T-helper 2 cell treated with Interferon-gamma antibody and Interleukin-4, amounts not matched to agents 100 ng/mL and 5 ng/mL, for 36 hours (primary cell): Measurements from ENCODE around the gene KMT2E. TPM values are rescaled to one million over a fixed set of nuclear protein-coding genes. Genes with fewer than 3 reads are reported as not detected.
"Not testable (repeated sequence)": the region's sequence is repeated elsewhere in the genome, so short reads cannot be mapped to it uniquely, and the experiment has no call there.

Source experiments
- intact Hi-C: fragments of 100-400 bp; cut with micrococcal nuclease; formaldehyde crosslinking; loops from one replicate; pipeline ENCODE4 v1.15.1; 2023
- total RNA-seq: library from RNA; stranded (reverse); gene quantifications from 2 replicates; pipeline ENCODE4 v1.2.3, GENCODE V29; 2022

KMT2E gene, protein sequence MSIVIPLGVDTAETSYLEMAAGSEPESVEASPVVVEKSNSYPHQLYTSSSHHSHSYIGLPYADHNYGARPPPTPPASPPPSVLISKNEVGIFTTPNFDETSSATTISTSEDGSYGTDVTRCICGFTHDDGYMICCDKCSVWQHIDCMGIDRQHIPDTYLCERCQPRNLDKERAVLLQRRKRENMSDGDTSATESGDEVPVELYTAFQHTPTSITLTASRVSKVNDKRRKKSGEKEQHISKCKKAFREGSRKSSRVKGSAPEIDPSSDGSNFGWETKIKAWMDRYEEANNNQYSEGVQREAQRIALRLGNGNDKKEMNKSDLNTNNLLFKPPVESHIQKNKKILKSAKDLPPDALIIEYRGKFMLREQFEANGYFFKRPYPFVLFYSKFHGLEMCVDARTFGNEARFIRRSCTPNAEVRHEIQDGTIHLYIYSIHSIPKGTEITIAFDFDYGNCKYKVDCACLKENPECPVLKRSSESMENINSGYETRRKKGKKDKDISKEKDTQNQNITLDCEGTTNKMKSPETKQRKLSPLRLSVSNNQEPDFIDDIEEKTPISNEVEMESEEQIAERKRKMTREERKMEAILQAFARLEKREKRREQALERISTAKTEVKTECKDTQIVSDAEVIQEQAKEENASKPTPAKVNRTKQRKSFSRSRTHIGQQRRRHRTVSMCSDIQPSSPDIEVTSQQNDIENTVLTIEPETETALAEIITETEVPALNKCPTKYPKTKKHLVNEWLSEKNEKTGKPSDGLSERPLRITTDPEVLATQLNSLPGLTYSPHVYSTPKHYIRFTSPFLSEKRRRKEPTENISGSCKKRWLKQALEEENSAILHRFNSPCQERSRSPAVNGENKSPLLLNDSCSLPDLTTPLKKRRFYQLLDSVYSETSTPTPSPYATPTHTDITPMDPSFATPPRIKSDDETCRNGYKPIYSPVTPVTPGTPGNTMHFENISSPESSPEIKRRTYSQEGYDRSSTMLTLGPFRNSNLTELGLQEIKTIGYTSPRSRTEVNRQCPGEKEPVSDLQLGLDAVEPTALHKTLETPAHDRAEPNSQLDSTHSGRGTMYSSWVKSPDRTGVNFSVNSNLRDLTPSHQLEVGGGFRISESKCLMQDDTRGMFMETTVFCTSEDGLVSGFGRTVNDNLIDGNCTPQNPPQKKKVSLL (N-terminal part only)
- total RNA-seq, result 93.4 and 97.4 TPM in 2 replicates

DNA sequence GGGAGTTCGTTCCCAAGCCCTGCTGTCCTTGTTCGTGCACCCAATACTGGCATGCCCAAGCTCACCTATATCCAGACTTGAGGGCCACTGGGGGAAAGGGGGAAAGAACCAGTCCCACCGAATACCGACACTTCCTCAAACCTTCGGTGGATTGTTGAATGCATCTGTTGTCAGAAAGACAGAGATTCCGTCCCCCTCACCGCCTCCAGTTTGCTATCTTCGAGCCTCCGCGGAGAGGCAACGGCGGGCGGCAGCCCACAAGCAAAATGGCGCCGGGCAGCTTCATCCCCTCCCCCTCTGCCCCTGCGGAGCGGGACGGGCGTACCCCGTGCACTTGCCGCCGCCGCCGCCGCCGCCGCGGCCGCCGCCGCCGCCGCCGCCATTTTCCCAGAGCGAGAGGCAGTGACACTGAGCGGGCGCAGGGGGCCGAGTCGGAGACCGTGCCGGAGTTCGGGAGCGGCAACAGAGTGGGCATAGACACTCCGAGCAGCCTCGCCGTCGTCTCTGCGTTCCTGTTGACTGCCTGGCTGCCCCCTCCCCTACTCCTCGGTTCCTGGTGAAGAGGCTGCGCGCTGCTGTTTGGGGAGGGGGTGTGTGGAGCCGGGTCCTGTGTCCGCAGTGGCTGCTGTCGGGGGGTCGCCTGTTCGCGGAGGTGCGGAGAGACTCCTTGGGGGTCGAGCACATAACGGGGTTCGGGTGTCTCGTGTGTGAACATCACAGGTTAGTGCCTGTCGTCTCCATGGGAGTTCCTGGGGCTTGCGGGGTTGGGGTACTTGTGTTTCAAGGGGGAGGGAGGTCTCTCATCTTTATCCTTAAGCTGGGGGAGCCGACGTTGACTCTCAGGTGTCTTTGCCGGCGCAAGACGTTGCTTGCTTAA is at the start of gene KMT2E:
TSS of gene KMT2E (plus strand) at position 390 of the 877 bp plus-strand sequence. CDS start 26,748 bp downstream, outside the sequence.
- intact Hi-C loops, result loop anchor here (1.0 to 10.0 kb wide), 10 partner anchors 27 to 1667 kb away; partner anchors contain the start of genes NAMPT, PSMC2, RINT1 and SYPL1

DNA sequence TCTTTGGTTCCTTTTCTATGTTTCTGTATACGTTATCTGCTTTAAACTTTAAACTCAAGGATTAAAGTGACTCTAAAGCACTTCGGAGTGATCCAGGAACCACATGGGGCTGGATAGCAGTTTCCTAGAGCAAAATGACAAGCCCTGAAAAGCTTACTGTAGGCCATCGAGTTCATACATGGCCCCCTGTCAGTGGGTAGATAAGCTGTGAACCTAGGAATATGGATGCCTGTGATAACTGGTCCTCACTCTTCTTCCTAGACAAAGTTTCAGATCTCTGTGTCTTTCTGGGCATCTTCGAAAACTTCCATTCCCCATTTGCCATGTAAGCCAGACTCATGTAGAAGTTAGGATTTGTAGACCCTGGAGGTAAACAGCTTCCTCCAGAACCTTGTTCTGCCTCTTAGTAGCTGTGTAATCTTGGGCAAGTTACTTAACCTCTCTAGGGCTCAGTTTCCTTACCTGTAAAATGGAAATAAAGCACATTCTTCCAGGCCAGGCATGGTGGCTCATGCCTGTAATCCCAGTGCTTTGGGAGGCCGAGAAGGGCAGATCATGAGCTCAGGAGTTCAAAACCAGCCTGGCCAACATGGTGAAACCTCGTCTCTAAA is 49.3 kb upstream of the KMT2E start:
- intact Hi-C loops, result no loop called here

DNA sequence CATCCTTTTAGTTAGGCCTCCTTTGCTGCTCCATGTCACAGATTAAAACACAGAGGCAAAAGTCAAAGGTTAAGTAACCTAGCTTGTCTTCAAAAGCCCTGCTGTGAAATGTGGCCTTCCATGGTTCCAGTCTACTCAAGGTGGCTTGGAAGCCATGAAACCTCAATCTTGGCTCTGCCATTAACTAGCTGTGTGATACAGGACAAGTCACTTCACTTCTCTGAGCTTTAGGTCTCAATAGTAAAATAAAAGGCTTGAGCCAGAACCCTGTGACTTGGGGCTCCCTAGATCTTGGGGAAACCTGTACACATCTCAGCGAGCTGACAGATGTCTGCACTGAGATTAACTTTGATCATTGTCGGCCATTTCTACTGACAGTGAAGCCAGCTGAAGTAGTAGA is 48.0 kb upstream of the KMT2E start:
- intact Hi-C loops, result no loop called here

DNA sequence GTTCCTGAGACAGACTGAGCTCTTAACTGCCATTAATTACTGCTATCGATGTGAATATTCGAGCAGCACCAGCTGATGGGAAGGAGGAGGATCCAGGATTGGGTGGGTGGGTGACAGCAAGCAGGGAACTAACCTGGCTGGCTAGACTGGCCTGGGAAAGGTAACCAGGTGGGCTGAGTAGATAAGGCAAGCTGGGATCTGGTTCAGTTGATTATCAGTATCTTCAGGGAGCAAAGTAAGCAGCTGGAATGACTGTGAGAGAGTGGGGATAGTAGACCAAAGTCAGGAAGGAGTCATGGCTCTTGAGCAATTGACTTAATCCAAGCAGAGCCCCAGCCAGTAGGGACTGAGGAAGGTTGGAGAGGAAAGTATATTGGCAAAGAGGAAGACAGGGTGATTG is 46.9 kb upstream of the KMT2E start:
- intact Hi-C loops, result no loop called here

DNA sequence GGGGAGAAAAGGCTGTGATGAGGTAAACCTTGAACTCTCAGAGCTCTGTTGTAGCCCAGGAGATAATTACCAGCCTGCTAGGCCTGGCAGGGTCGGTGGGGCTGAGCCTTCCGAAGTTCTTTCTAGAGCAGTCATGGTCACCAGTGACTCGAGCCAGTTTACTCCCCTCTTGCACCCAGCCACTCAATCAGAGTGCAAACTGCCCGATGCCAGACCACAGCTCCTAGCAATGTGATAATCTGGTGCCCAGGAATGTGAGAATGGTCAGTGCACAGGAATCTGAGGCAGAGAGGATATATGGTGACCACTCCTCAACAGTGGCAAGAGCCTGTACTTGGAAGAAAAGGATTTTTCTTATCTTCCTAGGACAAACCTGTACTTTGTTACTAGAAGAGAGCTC is 46.4 kb upstream of the KMT2E start:
- intact Hi-C loops, result no loop called here

DNA sequence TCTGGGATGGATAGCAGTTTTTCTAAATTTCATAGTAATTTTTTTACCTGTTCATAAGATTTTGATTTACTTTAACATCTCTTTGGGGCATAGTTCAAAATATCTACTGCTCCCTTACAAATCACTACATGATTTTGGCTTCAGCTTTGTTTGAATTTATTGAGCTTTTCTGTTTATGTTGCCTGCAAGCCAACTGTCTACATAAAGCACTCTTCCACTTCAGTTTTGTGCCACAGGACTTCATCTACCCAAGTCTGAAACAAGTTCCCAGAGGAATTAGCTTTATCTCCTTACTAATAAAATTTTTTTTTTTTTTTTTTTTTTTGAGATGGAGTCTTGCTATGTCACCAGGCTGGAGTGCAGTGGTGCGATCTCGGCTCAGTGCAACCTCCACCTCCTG is 45.4 kb upstream of the KMT2E start:
- intact Hi-C loops, result no loop called here

DNA sequence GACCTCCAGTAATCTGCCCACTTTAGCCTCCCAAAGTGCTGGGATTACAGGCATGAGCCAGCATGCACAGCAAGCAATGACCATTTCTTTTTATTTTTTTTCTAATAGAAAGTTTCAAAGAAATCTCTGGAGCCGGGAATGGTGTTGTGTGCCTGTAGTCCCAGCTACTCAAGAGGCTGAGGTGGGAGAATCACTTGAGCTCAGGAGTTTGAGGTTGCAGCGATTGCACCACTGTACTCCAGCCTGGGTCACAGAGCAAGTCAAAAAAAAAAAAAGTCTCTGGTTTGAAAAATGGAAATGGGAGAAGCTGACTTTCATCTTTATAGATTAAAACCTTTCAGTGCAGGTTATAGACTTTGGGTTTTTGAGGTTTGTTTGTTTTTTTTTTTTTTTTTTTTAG is 44.8 kb upstream of the KMT2E start:
- intact Hi-C loops, result no loop called here

DNA sequence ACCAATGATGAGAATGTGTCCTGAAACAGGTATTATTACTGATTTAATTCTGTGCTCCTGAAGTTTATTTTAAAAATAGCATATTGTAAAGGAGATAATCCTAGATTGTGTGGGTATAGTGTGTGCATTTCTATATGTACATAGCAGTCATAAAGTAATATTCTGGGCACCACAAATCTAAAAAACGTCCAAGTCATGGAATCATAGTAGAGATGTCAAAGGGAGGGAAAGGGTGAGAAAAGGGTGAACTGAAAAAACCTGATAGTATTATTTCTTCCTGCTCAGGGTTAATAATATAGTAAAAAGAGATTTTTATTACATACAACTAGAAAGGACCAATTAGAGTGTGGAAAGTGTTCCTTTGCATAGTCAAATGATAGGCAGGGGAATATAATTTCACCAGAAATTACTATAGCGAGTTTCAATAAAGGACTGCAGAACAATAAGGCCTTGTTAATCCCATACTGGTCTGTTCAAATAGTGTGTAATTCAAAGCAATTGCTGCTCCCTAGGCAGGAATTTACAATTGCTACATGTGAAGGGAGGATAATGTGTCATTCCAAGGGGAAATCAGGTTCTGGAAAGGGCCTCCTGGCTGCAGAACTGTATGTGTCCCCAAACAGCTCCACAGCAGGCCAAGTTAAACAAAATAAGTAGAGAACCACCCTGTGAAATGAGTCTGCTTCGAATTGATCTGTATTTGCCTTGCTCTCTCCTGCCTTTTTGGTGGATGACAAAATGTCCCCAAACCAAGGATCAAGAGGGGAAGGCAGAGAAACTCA is 42.5 kb upstream of the KMT2E start:
- intact Hi-C loops, result no loop called here

DNA sequence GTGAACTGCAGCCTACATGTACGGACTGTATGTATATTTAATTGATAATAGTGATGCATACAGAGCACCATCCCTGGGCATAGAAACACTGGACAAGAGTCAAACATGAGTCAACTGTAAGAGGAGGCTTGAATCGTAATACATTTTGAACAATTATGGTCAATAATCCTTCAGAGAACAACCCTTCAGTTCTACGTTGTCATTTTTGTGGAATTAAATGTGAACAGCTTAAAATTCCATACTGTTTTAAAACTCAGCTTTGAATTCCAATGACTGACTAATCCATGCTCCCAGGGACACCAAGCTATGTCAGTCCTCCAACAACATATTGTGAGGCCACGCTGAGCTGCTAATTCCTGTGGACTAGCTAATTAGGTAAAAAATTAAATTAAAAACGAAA is 41.5 kb upstream of the KMT2E start:
- intact Hi-C loops, result no loop called here

DNA sequence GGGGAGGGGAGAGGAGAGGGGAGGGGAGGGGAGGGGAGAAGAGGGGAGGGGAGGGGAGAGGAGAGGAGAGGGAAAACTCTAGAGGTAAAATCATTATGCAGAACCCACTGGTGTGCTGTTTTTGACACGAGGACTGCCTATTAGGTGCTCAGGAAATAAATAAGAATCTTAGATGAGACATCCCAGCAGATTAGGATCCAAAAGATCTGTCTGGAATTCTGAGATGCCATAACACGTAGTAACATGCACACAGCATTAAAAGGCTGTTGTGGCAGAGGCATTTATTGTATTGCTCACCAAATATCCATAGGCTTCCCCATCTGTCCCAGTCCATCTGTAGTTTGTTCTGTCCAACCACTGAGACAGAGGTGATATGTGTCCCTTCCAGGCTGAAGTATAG is 40.8 kb upstream of the KMT2E start:
- intact Hi-C loops, result no loop called here

DNA sequence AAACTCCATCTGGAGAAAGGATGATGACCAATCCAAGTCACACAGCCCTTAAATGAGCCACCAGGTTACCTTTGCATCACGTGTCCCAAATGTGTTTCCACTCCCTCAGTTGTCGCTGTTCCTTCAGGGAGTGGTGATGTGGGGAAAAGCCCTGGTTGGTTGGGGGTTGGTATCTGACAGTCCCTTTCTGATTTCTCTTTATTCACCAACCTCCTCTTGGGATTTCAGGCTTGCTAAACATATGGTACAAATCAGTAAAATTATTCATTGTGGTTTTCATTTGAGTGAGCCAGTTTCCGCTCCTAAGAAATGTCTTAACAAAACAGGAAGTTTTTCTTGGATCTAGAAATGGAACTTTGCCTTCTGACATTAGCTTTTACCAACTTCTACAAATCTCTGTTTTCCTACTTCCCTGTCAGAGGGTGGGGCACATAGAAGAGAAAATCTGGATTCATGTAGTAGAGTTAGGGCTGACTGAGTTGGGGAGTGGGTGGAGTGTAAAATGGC is 40.0 kb upstream of the KMT2E start:
- intact Hi-C loops, result no loop called here

DNA sequence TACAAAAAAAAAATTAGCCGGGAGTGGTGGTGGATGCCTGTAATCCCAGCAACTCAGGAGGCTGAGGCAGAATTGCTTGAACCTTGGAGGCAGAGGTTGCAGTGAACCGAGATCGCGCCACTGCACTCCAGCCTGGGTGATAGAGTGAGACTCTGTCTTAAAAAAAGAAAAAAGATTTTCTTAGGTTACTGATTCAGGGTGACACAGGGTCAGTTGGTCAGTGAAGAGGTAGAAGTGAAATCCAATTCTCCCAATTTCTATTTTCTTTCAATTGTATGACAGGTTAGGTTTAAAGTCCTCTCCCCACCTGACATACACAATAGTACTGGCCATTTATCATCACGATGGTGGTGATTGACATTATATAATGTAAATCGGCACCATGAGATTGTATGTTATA is 38.5 kb upstream of the KMT2E start:
- intact Hi-C loops, result not testable (repeated sequence)

DNA sequence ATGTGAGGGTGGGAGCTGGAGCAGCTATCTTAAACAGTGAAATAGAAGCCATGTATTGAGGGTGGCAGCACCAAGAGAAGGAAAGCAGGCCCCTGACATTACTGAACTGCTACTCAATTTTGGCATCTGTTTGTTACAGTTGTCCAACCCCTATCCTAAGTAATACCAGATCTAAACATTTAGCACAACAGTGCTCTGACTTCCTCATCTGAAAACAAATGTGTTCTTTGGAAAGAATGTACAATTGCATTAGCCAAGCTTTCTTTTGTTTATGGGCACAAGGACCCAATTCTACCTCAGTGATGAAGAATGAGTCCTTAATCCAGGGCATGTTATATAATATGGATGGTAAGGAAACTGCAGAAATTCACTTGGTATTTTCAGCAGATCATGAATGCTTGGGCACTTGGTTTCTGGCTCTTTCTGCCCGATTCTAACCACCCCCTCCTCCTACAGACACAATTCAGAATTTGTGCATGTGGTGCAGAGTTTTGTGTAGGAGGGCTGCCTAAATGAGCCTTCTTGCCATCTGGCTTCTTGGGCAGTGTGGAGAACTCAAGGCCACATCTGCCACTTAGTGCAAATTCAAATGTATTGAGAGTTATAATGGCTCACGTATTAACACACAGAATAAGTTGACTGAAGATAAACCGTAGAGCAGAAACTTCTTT is 36.9 kb upstream of the KMT2E start:
- intact Hi-C loops, result no loop called here

DNA sequence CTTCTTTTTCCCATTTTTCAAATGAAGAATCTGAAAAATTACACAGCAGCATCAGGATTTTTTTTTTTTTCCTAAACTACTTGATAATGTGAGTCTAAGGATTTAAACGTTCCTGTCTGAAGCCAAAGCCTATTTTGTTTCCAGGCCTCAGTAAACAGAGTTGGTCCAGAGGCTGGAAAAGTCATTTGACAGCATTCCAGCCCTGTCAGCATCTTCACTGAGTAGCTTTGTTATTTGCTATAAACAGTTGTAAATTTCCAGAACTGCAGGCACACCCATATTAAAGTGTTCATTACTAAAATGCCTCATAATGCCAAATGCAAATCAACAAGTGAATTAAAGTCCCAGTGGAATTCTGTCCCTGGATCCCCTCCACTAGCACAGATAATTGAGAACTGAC is 35.5 kb upstream of the KMT2E start:
- intact Hi-C loops, result no loop called here

DNA sequence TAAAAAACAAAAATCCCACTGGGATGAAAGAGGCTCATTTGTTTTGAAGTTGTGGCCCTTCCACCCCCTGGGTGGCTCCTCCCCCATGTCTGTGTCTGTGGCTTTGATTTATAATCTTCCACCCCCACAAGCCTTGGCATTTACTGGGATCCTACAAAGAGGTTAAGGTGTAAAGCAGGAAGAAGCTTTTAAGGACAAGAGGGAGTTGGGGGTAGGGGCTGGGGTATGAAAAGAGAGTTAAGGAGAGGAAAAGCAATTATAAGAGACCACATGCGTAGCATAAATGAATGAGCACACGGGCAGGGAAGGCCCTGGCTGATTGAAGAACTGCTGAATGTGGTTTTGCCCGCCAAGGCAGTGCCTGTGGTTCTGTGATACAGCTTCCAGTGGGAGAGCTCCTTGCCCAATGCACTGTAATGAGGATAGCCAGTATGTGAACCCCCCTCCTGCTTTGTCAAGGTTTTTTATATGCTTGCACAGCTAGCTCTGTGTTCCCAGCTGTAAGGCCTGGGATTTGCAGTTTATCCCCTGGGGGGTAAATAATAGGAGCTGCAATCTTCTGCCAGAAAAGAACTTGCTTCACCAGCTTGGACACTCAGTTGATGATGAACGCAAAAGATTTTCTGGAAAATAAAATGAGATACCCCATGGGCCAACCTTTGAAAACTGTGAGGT is 34.7 kb upstream of the KMT2E start:
- intact Hi-C loops, result no loop called here

DNA sequence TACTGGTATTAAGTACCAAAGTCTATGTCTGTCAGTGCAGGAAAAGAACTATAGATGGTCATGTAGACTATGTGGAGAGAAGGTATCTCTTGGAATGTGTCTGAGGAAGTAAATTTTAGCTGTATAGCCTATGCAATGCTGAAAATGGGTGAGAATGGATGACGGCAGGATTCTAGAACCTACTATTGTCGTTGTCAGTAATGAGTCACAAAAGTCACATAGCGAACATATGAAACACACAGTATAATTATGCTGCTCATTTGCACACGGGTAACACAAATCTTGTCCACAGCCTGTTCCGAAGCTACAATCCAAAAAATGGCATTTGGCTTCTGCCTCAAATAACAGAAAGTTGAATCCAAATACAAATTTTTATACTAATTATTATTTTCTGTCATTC is 33.6 kb upstream of the KMT2E start:
- intact Hi-C loops, result loop anchor here (2.0 to 5.0 kb wide), 4 partner anchors 122 to 552 kb away; partner anchors contain the start of gene RINT1

DNA sequence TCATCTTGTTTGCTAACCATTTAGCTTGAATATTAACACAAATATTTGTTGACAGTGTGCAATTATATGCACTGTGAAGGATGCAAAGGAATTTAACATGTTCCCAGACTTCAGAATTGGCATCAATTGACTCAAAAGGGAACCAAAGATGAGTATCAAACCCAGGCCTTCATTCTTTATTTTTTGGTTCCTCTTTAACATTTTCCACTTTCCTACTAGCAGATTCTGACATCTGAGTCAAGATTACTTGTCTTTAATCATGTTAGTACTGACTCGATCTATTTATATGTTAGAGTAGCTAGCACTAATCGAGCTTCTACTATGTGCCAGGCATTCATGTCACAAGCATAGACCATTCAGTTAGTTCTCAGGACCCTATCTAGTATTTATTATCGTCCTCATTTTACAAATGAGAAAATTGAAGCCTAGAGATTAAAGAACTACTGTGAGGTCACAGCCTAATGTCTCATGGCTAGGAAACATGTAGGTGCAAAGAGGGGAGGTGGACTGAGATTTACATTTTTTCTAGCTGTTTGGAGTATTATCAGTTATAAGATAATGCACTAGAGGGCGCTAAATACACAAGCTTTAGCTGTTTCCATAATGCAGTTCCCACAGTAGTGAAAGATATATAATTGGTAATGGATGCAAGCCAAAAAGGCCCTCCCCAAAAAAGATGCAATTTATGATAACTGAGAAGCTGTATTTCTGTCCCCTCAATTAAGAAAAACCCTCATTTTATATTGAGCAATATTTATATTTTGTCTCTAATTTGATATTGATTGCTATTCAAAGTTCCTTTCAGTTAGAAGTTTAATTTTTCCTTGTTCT is 32.9 kb upstream of the KMT2E start:
- intact Hi-C loops, result loop anchor here (1.0 to 5.0 kb wide), 8 partner anchors 24 to 551 kb away; partner anchors contain the start of gene RINT1
